HTERT RPE-1 (cell line): Measurements from ENCODE around the gene COL1A1.

Experiments used
- in situ Hi-C: fragments of 300-500 bp; cut with MboI; formaldehyde crosslinking; loops from 4 replicates; pipeline ENCODE4 v1.14.3; 2020; ENCODE audit warnings: low sequenced_read_pairs

Gene COL1A1

GRCh38 chr17:50213026-50214022 lies 11.9 kb upstream of the COL1A1 start:
- in situ Hi-C loops, result no loop called here

- in situ Hi-C loops, result no loop called here
Measured at GRCh38 chr17:50212121-50212843, 10.9 kb upstream of the COL1A1 start.

- in situ Hi-C loops, result no loop called here
Measured at GRCh38 chr17:50211249-50212120, 10.1 kb upstream of the COL1A1 start.

- in situ Hi-C loops, result no loop called here
Measured at GRCh38 chr17:50210240-50211225, 9.1 kb upstream of the COL1A1 start.

- in situ Hi-C loops, result no loop called here
Measured at GRCh38 chr17:50209472-50210239, 8.2 kb upstream of the COL1A1 start.

GRCh38 chr17:50209133-50209471 lies 7.7 kb upstream of the COL1A1 start:
- in situ Hi-C loops, result no loop called here

- in situ Hi-C loops, result no loop called here
Measured at GRCh38 chr17:50208611-50209061, 7.2 kb upstream of the COL1A1 start.

- in situ Hi-C loops, result no loop called here
Measured at GRCh38 chr17:50207792-50208567, 6.5 kb upstream of the COL1A1 start.

GRCh38 chr17:50207315-50207714 lies 5.9 kb upstream of the COL1A1 start:
- in situ Hi-C loops, result no loop called here

GRCh38 chr17:50206604-50207293 lies 5.3 kb upstream of the COL1A1 start:
- in situ Hi-C loops, result no loop called here

- in situ Hi-C loops, result no loop called here
Measured at GRCh38 chr17:50205963-50206505, 4.6 kb upstream of the COL1A1 start.

GRCh38 chr17:50205111-50205962 lies 3.9 kb upstream of the COL1A1 start:
- in situ Hi-C loops, result no loop called here

GRCh38 chr17:50204431-50204830 lies 3.0 kb upstream of the COL1A1 start:
- in situ Hi-C loops, result no loop called here

GRCh38 chr17:50203604-50204345 lies 2.3 kb upstream of the COL1A1 start:
- in situ Hi-C loops, result no loop called here

- in situ Hi-C loops, result no loop called here
Measured at GRCh38 chr17:50203086-50203485, 1.7 kb upstream of the COL1A1 start.
